ENCODE measurements around the gene ITPRIP.

ITPRIP gene

DNA sequence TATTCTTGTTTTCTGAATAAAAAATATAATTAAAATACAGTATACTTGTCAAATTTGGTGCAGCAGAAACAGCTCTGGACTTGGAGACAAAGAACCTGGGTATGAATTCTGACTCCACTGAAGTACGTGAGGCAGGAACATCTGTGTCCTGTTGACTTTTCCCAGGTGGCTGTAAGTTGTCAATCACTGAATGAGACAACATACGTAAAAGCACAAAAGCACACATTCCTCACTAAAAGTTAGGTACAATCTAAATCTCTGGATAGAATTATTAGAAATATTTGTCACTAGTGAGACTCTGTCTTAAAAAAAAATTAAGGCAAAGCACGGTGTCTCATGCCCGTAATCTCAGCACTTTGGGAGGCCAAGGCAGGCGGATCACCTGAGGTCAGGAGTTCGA is 33.5 kb upstream of the ITPRIP start:
- H3K4me3 ChIP-seq (ENCODE audit: low read depth, low read length): no peak overlapping the region
- ChIA-PET POLR2A (no interaction called here), CTCF (interaction anchor here (0.8 kb wide), 1 partner anchor 80 kb away, joined by 3 read pairs; no protein-coding TSS in a partner anchor)
- DNase-seq (ENCODE audit: low read depth, low spot score): no peak
- TF ChIP-seq, protein P1, sequence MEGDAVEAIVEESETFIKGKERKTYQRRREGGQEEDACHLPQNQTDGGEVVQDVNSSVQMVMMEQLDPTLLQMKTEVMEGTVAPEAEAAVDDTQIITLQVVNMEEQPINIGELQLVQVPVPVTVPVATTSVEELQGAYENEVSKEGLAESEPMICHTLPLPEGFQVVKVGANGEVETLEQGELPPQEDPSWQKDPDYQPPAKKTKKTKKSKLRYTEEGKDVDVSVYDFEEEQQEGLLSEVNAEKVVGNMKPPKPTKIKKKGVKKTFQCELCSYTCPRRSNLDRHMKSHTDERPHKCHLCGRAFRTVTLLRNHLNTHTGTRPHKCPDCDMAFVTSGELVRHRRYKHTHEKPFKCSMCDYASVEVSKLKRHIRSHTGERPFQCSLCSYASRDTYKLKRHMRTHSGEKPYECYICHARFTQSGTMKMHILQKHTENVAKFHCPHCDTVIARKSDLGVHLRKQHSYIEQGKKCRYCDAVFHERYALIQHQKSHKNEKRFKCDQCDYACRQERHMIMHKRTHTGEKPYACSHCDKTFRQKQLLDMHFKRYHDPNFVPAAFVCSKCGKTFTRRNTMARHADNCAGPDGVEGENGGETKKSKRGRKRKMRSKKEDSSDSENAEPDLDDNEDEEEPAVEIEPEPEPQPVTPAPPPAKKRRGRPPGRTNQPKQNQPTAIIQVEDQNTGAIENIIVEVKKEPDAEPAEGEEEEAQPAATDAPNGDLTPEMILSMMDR (IDR thresholded peaks at IDR 0.05; ENCODE audit: insufficient read depth, low read length, missing control alignments): no peak

GRCh38 chr10:104368381-104368780 is 30.1 kb upstream of the ITPRIP start:
- TF ChIP-seq, protein P1 (IDR thresholded peaks at IDR 0.05; ENCODE audit: insufficient read depth, low read length, missing control alignments): no peak
- DNase-seq (ENCODE audit: low read depth, low spot score): no peak
- H3K4me3 ChIP-seq (ENCODE audit: low read depth, low read length): no peak overlapping the region
- POLR2A ChIA-PET: no interaction called here
- CTCF ChIA-PET: interaction anchor here (1.4 to 2.1 kb wide), 3 partner anchors 15 to 95 kb away, joined by 4 to 10 read pairs (median 9); partner anchors contain the start of gene CFAP58

DNA sequence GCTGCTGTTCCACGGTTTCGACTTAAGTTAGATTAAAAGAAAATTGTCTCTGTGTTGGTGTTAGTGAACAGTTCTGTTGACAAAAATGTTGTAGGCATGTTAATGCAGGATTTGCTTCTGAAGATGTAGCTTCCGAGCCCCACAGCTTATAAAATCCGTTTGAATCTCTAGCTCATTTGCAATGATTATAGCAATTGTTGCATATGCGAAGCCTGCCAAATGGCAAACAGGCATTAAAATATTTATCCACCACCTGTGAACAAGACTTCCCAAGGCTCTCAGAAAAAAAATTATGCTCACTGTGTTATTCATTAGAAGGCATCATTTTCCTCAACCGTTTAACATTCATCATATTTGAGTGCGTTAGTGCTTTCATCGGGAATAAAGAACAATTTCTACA is 29.6 kb upstream of the ITPRIP start:
- CTCF ChIA-PET: interaction anchor here (1.4 to 2.1 kb wide), 3 partner anchors 14 to 95 kb away, joined by 4 to 10 read pairs (median 9); partner anchors contain the start of gene CFAP58
- no peak overlapping the region for H3K4me3 ChIP-seq (ENCODE audit: low read depth, low read length)
- TF ChIP-seq, protein P1 (IDR thresholded peaks at IDR 0.05; ENCODE audit: insufficient read depth, low read length, missing control alignments): no peak
- DNase-seq (ENCODE audit: low read depth, low spot score): no peak
- POLR2A ChIA-PET: no interaction called here

- POLR2A ChIA-PET: no interaction called here
- no peak for DNase-seq (ENCODE audit: low read depth, low spot score)
- no peak overlapping the region for H3K4me3 ChIP-seq (ENCODE audit: low read depth, low read length)
- TF ChIP-seq, protein P1 (IDR thresholded peaks at IDR 0.05; ENCODE audit: insufficient read depth, low read length, missing control alignments): no peak
- CTCF ChIA-PET: no interaction called here
These were observed 21.5 kb upstream of the ITPRIP start for GRCh38 chr10:104359811-104360210.

- peak within 1 kb of the TSS; percentile 63 for H3K4me3 ChIP-seq (ENCODE audit: low read depth, low read length)
- no peak for DNase-seq (ENCODE audit: low read depth, low spot score)
- POLR2A ChIA-PET: no interaction called here
- TF ChIP-seq, protein P1 (IDR thresholded peaks at IDR 0.05; ENCODE audit: insufficient read depth, low read length, missing control alignments): peak; percentile 76
- CTCF ChIA-PET: interaction anchor here (0.7 to 11.5 kb wide), 19 partner anchors 10 to 226 kb away, joined by 3 to 659 read pairs (median 4); partner anchors contain the start of genes GSTO2 and ITPRIP
These were observed 15.2 kb upstream of the ITPRIP start, which contains the start of gene CFAP58 for GRCh38 chr10:104353325-104354048. CFAP58 (plus strand) TSS chr10:104353833; CDS start chr10:104353898, 65 bp downstream.

DNA sequence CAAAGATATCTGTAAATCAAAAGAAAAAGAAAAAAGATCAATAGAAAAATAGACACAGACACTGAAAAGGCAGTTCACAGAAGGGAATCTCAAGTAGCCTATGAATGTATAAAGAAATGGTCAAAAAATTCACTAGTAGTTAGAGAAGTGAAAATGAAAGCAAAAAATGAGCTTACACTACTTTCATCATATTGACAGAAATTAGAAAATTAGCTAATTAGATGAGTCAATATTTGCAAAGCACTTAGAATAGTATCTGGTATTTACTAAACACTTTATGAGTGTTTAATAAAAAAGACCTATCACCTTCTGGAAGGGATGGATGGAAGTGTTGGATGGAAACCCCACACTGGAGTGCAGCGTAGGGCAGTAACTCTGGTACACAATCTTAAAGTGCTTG is 13.7 kb upstream of the ITPRIP start:
- no peak overlapping the region for H3K4me3 ChIP-seq (ENCODE audit: low read depth, low read length)
- TF ChIP-seq, protein P1 (IDR thresholded peaks at IDR 0.05; ENCODE audit: insufficient read depth, low read length, missing control alignments): no peak
- no peak for DNase-seq (ENCODE audit: low read depth, low spot score)
- ChIA-PET POLR2A (interaction anchor here (1.1 to 1.4 kb wide), 3 partner anchors 51 to 231 kb away, joined by 3 to 7 read pairs (median 4); no protein-coding TSS in a partner anchor), CTCF (interaction anchor here (0.9 to 11.5 kb wide), 14 partner anchors 10 to 230 kb away, joined by 3 to 659 read pairs (median 24); partner anchors contain the start of genes GSTO2, ITPRIP and SFR1)
